Mesenteric fat pad (tissue), 1 donor: ENCODE results near the gene INPP5F. TPM values are rescaled to one million over a fixed set of nuclear protein-coding genes. Genes with fewer than 3 reads are reported as not detected.
A peak's percentile ranks its signal among the peaks of the same experiment; 100 is the strongest.
"Not testable (repeated sequence)": the region's sequence is repeated elsewhere in the genome, so short reads cannot be mapped to it uniquely, and the experiment has no call there.

Experiments
- DNase-seq: peaks from one replicate; pipeline ENCODE4 v3.0.0-alpha.2; 2020; ENCODE audit warnings: low spot score
- total RNA-seq: library from RNA; stranded (reverse); fragmentation: NEBNext Ultra II Directional; extraction: Animal tissue kit (Norgen Biotek cat#: 25700); gene quantifications from one replicate; pipeline ENCODE4 v1.2.1, GENCODE V29; 2021
- donor health status: DM: yes; HTN: yes; CAD: no.

The INPP5F gene
- total RNA-seq, 1 donor from 2014 or later = 16.6 TPM

DNA sequence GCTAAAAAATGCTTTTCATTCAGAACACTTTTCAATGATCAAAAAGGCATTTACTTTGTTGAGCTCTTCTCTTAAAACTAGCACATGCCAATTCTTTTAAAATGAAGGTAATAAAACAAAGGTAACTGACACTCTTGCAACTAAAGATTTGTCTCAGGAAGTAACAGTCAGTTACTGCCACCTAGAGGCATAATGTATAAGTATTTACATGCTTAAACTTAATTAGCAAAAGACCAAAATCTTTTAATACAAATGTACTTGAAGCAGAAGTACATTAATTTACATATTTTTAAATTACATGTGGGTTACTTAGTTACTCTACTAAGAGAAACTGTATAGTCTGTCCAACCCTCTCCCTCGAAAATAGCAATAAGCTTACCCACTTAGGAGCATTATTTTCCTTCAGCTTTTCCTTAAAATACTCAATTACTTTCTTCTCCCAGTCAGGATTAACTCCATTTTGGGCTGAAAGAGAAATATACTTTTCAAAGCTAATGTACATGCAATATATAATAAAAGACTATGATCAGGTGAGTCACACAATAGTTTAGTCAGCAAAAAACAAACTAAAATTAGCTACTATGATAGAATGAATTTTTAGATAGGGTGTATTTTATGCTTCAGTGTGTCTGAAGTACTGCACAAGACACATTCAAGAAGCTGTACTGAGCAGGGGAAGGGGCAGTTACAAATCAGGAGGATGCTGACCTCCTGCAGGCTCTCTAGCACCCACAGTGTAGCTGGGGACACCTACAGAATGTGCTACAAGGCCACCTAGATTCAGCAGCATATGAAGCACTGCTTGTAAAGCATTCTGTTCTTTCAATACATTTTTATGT lies 133.8 kb downstream of the INPP5F start:
- no peak for DNase-seq

DNA sequence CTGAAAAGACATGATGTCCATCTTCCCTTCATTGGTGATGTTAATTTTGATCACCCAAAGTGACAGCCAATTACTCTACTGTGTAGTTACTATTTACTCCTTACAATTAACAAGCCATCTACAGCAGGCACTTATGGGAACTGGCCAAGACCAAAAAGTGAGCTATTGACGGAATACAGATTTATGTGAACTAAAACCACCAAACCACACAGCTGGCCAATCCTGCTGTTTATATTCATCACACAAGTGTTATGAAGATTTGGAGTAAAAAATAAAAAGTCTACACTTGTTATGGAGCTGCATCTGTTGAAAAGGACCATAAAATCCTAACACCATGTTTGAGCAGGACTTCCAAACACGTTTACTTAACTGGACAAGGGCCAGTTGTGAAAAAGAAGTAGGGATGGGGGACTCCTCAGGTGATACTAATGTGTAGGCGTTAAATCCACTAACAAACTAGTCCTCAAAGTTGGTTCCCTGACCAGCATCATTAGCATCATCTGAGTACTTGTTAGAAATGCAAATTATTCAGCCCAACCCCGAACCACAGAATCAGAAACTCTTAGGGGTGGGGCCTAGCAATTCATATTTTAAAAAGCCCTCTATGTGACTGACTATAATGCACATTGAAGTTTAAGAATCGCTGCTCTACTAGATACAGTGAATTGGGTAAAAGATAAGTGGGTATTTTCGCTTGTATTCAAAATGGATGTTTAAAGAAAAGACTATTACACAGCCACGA lies 135.2 kb downstream of the INPP5F start:
- no peak for DNase-seq

DNA sequence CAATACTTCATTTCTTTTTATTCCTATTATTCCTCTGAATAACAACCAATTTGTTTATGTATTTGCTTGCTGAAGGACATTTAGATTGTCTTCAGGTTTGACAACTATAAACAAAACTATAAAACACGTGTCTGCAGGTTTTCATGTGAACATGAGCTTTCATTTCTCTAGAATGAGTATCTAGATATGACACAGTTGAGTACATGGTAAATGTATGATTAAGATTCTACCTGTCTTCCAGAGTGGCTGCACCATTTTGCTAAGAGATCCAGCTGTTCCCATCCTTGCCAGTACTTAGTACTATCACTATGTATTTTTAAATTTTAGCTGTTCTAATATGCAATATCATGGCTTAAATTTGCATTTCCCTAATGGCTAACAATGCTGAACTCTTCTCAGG lies 136.7 kb downstream of the INPP5F start:
- DNase-seq = no peak

DNA sequence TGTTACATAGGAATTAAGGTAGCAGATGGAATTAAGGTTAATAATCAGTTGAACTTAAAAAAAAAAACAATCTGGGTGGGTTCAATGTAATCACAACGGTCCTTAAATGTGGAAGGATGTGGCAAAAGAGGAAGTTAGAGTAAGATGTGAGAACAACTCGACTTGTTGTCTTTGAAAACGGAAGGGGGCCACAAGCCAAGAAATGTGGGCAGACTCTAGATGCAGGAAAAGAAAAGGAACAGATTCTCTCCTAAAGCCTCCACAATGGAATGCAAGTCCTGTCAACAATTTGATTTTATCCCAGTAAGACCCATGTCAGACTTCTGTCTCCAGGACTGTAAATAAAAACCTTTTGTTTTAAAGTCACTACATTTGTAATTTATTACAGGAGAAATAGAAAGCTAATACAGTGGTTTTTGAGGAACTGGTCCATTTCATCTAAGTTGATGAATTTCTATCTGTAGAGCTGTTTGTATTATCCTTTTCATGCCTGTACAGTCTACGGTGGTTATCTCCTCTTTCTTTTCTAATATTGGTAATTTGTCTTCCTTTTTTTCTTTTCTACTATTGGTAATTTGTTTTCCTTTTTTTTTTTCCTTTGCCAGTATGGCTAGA lies 138.2 kb downstream of the INPP5F start:
- DNase-seq = no peak

DNA sequence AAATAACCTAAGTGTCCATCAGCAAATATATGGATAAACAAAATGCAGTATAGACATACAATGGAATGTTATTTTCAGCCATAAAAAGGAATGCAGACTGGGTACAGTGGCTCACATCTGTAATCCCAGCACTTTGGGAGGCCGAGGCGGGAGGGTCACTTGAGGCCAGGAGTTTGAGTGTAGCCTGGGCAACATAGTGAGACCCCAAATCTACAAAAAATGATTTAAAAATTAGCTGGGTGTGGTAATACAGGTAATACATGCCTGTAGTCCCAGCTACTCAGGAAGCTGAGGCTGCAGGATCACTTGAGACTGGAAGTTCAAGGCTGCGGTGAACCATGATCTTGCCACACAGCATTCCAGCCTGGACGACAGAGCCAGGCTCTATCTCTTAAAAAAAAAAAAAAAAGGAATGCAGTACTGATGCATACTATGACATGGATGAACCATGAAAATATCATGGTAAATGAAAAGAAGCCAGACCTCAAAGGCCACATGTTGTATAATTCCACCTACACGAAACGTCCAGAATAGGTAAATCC lies 139.9 kb downstream of the INPP5F start:
- DNase-seq = no peak

DNA sequence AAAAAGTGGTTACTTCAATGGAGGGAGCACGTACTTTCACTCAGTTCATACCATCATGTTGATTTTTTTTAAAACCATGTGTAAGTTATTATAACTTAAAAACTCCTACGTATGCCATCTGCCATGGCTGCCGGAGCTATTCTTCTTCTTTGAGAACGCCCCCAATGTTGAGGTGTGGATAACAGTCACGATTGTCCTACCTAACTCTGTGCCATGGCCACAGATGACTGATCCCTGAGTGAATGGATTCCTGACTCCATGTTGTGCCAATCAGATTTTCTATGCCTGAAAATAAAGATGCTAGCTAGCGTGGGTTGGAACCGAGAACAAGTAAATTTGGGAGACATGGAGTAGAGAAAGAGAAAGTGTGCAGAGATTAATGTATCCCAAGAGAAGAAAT lies 141.5 kb downstream of the INPP5F start:
- no peak for DNase-seq

DNA sequence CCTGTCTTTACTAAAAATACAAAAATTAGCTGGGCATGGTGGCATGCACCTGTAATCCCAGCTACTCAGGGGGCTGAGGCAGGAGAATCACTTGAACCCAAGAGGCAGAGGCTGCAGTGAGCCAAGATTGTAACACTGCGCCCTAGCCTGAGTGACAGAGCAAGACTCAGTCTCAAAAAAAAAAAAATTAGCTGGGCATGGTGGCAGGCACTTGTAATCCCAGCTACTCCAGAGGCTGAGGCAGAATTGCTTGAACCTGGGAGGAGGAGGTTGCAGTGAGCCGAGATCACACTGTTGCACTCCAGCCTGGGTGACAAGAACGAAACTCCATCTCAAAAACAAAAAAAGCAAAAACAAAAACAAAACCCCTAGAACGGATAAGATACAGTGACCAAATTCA lies 143.5 kb downstream of the INPP5F start:
- DNase-seq = not testable (repeated sequence)

DNA sequence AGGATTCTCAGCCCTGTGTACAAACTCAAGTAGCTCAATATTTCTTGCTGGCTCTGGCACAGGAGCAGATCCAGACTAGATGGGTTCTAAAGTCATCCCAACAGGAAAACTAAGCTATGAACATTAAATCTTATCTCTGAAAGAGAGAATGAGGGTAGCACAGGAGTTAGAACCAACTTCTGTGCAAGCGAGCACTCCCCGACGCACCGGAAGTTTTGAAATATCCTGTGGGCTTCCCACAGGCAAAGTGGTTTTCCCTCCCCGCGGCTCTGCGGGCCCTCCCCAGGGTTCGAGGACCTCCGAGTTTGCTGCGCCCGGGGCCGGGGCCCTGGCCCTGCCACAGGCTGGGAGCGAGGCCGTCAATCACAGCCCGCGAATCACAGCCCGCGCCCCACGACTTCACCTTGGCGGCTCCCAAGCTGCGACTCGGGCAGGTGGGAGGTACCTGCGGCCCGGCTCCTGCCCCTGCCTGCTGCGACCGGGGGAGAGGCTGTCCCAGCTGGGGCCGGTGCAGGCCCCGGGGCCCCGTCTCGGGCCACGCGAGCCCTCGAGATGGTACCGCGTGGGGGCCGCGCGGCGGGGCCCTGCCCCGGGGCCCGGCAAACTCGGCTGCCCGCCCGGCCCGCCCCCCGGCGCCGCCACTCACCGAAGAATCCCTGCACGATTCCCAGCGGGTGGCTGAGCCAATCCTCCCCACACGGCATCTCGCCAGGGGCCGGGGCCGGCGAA lies 146.2 kb downstream of the INPP5F start:
- no peak for DNase-seq

DNA sequence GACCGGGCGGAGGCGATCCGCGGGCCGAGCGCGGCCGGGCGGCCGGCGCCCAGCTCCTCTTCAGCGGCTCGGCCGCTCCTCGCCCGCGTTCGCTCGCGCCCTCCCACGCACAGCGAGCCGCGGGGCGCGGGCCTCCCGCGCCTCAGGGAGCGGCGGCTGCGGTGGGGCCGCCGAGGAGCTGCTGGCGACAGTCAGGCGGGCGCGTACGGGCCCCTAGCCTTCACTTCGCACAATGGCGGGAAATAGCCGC lies 146.7 kb downstream of the INPP5F start, which contains the start of gene MCMBP:
MCMBP (minus strand) TSS at position 234 of the 250 bp plus-strand sequence. CDS start 259 bp downstream, outside the sequence.
- DNase-seq = no peak

DNA sequence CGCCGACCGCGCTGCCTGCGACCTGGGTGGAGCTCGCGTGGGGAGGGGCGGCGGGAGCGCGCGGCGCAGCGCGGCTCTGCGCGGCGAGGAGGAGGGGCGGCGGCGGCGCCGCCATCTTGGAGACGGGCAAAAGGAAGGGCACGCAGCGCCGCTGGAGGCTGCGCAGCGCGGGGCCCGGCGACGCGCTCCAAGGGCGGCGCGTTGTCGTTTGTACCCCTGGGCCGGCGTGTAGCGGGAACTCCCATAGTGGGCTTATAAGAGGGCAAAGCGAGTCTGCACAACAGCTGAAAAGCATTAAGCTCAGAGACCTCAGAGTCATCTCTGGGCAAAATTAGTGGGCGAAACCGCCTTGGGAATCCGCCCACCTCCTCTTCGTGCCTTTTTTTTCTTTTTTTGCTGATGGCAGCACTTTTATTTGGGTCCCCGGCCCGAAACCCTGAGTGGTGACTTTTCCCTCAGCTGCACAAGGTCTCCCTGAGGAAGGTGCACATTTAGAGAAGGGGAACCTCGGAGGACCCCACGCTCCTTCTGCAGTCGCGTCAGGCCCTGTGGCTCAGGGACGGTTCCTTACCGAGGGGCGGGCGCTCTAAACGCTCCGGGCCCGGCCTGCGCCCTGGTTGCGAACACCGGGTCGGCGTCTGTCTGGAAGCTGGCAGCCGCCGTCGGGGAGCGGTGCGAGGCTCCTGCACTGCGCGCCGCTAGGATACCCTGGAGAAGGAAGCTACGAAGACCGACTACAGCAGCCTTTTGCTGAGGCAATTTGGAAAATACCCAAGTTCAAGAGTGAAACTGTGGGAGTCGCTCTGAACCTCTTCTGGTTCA lies 147.2 kb downstream of the INPP5F start:
- DNase-seq = peak; percentile 97

DNA sequence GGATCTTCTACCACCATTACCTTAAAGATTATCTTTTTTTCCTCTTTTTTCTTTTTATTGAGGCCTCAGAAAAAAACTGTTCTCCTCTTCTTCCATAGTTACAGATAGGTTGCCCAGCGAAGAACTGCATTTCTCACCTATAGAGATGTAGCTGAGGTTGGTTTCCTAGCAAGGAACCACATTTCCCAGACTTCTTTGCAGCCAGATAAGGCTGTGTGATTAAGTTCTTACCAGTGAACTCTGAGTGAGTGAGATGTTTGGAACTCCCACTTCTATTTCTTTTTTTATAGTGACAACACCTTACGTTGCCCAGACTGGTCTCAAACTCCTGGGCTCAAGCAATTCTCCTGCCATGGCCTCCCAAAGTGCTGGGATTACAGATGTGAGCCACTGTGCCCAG lies 152.7 kb downstream of the INPP5F start:
- no peak for DNase-seq

Other genes starting within 250 kb of the INPP5F start
- gene RGS10, start 183.3 kb upstream of the INPP5F start, total RNA-seq = 18.1 TPM
- 97.6 TPM for gene TIAL1, start 129.1 kb upstream of the INPP5F start, total RNA-seq
- 83.3 TPM for gene BAG3, start 74.7 kb upstream of the INPP5F start, total RNA-seq
- gene MCMBP, start 146.8 kb downstream of the INPP5F start, total RNA-seq = 56.0 TPM
- 62.3 TPM for gene SEC23IP, start 166.7 kb downstream of the INPP5F start, total RNA-seq